Stimulated activated naive B cell treated with anti-CD40 and anti-IgM and Interleukin-4, amounts not matched to agents 10 μg/mL and 1 μg/mL and 100 μg/mL, for 72 hours (primary cell): ENCODE results near the gene TMEM170A.
A peak's percentile ranks its signal among the peaks of the same experiment; 100 is the strongest.
"Not testable (repeated sequence)": the region's sequence is repeated elsewhere in the genome, so short reads cannot be mapped to it uniquely, and the experiment has no call there.

Source experiments
- ATAC-seq, 2 donors: fragments of 150-1000 bp; cut with Tn5 transposase; replicated peaks; 2 replicates each; pipeline ENCODE4 v1.10.0; 2021; ENCODE audit warnings: moderate library complexity in 1 of 2
- DNase-seq: peaks from one replicate; pipeline ENCODE4 v3.0.0; 2021
- H3K27ac Mint-ChIP-seq: one replicate; pipeline ENCODE4 v1.8.0; 2022; ENCODE audit warnings: mild to moderate bottlenecking, mixed read lengths
- H3K27me3 Mint-ChIP-seq, 2 donors: one replicate each; pipeline ENCODE4 v1.8.0; 2022; ENCODE audit warnings: mixed read lengths in 2 of 2
- H3K36me3 Mint-ChIP-seq, 2 donors: one replicate each; pipeline ENCODE4 v1.8.0; 2022; ENCODE audit warnings: mixed read lengths in 2 of 2, mild to moderate bottlenecking in 1 of 2
- H3K4me1 Mint-ChIP-seq, 2 donors: one replicate each; pipeline ENCODE4 v1.8.0; 2022; ENCODE audit warnings: mixed read lengths in 2 of 2, mild to moderate bottlenecking in 1 of 2
- H3K4me3 Mint-ChIP-seq, 2 donors: one replicate each; pipeline ENCODE4 v1.8.0; 2022; ENCODE audit warnings: mild to moderate bottlenecking in 2 of 2, mixed read lengths in 2 of 2, moderate library complexity in 1 of 2
- H3K9me3 Mint-ChIP-seq, 2 donors: one replicate each; pipeline ENCODE4 v1.8.0; 2022; ENCODE audit warnings: mixed read lengths in 2 of 2, mild to moderate bottlenecking in 1 of 2

Gene TMEM170A

DNA sequence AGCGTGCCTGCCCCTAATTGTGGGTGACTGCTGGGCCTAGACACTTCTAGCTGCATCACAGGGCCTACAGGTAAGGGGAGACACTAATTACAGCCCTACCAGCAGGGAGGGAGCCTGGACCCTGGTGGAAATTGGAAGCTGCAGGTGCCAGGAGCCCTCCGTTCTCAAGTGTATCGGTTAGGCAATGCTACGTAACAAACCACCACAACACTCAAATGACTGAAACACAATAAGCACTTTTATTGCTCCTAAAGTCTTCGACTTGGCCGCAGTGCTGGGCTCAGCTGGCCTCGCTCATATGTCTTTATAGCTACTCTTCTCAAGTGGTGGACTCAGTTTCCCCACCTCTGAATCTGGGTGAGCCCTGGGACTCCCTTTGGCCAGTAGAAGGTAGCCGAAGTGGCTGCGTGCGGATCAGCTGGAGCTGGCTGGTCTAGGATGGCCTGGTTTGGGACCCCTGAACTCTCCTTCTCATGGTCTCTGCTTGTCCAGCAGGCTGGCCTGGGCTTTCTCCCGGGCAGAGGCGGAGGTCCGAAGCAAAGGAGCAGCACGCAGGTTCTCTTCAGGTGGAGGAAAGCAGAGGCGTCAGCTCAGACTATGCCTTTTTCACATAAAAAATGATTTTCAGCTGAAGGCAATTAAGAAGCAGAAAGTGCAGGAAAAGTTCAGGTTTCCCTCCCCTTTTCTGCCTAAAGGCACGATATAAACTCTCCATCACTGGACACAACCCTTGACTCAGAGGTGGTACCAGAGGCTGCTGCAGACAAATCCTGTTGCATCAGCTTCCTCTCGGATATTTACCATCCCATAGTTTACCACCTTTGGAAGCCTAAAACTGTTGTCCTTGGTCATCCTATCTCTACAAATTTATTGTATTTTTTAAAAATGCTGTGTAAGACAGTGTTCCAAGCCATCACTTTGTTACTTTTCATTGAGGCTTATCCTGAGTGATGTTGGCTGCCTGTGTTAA is 8.7 kb upstream of the TMEM170A start:
- Mint-ChIP-seq H3K4me1 (peaks cover 5 to 12% of the 10 kb centered on the region in 2 donors), H3K27me3 (peaks cover 0 to 3% of the 10 kb centered on the region in 2 donors), H3K9me3 (no peaks in the 10 kb centered on the region), H3K4me3 (no peak overlapping the region), H3K36me3 (no peaks in the 10 kb centered on the region), H3K27ac (no peak overlapping the region)
- no peak for ATAC-seq
- DNase-seq, result no peak

- DNase-seq (no peak), ATAC-seq (peak; percentile 65 to 78)
- no peak overlapping the region for H3K27ac Mint-ChIP-seq
- H3K9me3 Mint-ChIP-seq, result no peaks in the 10 kb centered on the region
- no peak overlapping the region for H3K4me3 Mint-ChIP-seq
- H3K36me3 Mint-ChIP-seq, result no peaks in the 10 kb centered on the region
- no peaks in the 10 kb centered on the region for H3K27me3 Mint-ChIP-seq
- H3K4me1 Mint-ChIP-seq, result peaks cover 3 to 7% of the 10 kb centered on the region in 2 donors
Observed at GRCh38 chr16:75471723-75472633, 7.5 kb upstream of the TMEM170A start.

DNA sequence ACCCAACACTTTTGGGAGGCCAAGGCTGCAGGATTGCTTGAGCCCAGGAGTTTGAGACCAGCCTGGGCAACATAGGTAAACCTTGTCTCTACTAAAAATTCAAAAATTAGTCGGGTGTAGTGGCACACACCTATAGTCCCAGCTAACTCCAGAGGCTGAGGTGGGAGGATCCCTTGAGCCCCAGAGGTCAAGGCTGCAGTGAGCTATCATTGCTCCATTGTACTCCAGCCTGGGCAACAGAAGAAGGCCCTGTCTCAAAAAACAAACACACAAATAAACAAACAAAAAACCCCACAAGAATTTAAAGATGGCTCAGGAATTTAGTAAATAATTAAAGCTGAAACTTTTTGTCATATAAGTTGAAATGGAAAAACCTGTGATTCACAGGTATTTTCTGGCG is 2.3 kb upstream of the TMEM170A start:
- no peak for ATAC-seq
- no peaks in the 10 kb centered on the region for H3K27me3 Mint-ChIP-seq
- no peak overlapping the region for H3K4me3 Mint-ChIP-seq
- H3K4me1 Mint-ChIP-seq, result peaks cover 13 to 25% of the 10 kb centered on the region in 2 donors
- no peaks in the 10 kb centered on the region for H3K9me3 Mint-ChIP-seq
- DNase-seq, result no peak
- peaks cover 0 to 2% of the 10 kb centered on the region in 2 donors for H3K36me3 Mint-ChIP-seq
- H3K27ac Mint-ChIP-seq, result no peak overlapping the region

DNA sequence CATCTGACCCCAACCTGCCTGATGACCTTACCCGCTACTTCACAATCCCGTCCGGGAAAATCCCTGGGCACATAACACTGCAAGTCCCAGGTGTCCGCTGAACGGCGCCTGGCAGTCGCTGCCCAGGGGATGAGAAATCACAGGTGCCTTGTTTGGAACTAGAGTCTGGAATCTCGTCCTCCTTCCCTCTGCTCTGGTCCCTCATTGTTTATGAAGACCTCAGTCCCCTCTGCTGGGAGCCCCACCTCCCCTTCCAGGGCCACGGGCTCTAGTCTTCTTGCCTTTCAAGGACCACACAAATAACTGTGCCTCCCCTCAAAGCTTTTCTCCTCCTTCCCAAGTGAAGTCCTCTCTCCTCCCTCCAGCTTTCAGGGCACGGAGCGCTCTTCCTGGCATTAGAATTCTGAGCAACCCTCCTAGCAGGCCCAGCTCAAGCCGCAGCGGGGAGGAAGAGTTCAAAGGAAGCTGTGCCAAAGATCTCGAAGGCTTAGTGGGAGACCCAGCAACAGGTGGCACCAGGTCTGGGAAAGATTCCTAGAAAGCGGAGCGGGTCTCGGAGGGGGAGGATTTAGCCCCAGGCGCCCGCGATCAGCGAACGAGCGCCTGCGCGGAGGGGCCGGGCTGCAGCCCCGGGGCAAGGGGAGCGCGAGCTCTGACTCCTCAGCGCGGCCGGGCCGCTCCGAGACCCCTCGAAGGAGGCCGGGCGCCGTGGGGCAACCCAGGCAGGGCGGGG is 934 bp downstream of the TMEM170A start:
- ATAC-seq, result peak; percentile 19 to 26

GRCh38 chr16:75462806-75463205 is 1.7 kb downstream of the TMEM170A start:
- Mint-ChIP-seq H3K27ac (peak overlapping the region; percentile 32), H3K27me3 (no peaks in the 10 kb centered on the region), H3K4me1 (peaks cover 22 to 49% of the 10 kb centered on the region in 2 donors), H3K36me3 (peaks cover 10 to 15% of the 10 kb centered on the region in 2 donors), H3K4me3 (peak overlapping the region; percentile 87 to 91), H3K9me3 (no peaks in the 10 kb centered on the region)
- DNase-seq, result no peak
- no peak for ATAC-seq

More for the DNA sequence above, 934 bp downstream of the TMEM170A start:
- H3K9me3 Mint-ChIP-seq, DNase-seq, H3K27me3 Mint-ChIP-seq: not testable (repeated sequence)
- peaks cover 10 to 11% of the 10 kb centered on the region in 2 donors for H3K36me3 Mint-ChIP-seq
- peaks cover 21 to 43% of the 10 kb centered on the region in 2 donors for H3K4me1 Mint-ChIP-seq
- H3K4me3 Mint-ChIP-seq, result peak overlapping the region; percentile 87 to 91
- H3K27ac Mint-ChIP-seq, result peak overlapping the region; percentile 73

- no peak overlapping the region for H3K27ac Mint-ChIP-seq
- H3K9me3 Mint-ChIP-seq, result no peaks in the 10 kb centered on the region
- no peak overlapping the region for H3K4me3 Mint-ChIP-seq
- DNase-seq, result no peak
- no peaks in the 10 kb centered on the region for H3K27me3 Mint-ChIP-seq
- ATAC-seq, result no peak
- H3K4me1 Mint-ChIP-seq, result peaks cover 28 to 59% of the 10 kb centered on the region in 2 donors
- peaks cover 12 to 15% of the 10 kb centered on the region in 2 donors for H3K36me3 Mint-ChIP-seq
Observed at GRCh38 chr16:75461575-75461974, 2.9 kb downstream of the TMEM170A start.

DNA sequence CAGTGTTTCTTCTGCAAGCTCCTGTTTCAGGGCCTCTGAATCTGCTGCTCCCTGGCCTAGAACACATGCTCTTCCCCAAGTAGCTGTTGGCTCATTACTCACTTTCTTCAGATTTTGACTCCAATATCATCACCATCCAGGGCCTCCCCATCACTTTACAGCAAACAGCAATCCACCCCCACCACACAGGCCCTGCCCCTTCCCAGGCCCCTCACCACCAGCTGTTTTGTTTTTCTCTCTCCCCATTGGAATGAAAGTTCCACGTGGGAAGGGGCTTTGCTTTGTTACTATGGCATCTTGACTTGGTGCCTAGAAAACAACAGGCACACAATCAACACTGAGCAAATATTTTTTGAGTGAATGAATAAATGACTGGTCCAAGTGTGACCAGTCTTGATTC is 4.0 kb downstream of the TMEM170A start:
- DNase-seq, result no peak
- ATAC-seq, result no peak
- no peaks in the 10 kb centered on the region for H3K9me3 Mint-ChIP-seq
- H3K4me3 Mint-ChIP-seq, result no peak overlapping the region
- peaks cover 30 to 62% of the 10 kb centered on the region in 2 donors for H3K4me1 Mint-ChIP-seq
- H3K27me3 Mint-ChIP-seq, result no peaks in the 10 kb centered on the region
- H3K27ac Mint-ChIP-seq, result no peak overlapping the region
- H3K36me3 Mint-ChIP-seq, result peaks cover 12 to 15% of the 10 kb centered on the region in 2 donors

DNA sequence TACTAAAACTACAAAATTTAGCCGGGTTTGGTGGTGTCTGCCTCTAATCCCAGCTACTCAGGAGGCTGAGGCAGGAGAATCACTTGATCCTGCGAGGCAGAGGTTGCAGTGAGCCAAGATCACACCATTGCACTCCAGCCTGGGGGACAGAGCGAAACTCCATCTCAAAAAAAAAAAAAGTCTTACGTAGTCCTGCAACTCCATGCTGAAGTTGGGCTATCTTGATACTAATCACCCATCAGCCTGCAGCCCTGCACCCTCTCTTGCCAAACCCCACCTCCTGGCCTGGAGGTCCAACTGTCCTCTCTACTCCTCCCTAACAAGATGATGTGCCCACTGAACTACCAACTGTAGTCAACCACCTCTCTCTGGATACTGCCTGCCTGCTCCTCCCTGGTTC is 4.8 kb downstream of the TMEM170A start:
- H3K4me3 Mint-ChIP-seq, result no peak overlapping the region
- no peaks in the 10 kb centered on the region for H3K27me3 Mint-ChIP-seq
- ATAC-seq (no peak), DNase-seq (no peak)
- no peak overlapping the region for H3K27ac Mint-ChIP-seq
- H3K36me3 Mint-ChIP-seq, result peaks cover 12 to 15% of the 10 kb centered on the region in 2 donors
- no peaks in the 10 kb centered on the region for H3K9me3 Mint-ChIP-seq
- H3K4me1 Mint-ChIP-seq, result peaks cover 27 to 67% of the 10 kb centered on the region in 2 donors

GRCh38 chr16:75458439-75458838 is 6.0 kb downstream of the TMEM170A start:
- Mint-ChIP-seq H3K36me3 (peaks cover 12 to 15% of the 10 kb centered on the region in 2 donors), H3K27me3 (no peaks in the 10 kb centered on the region), H3K9me3 (no peaks in the 10 kb centered on the region), H3K4me1 (peaks cover 31 to 74% of the 10 kb centered on the region in 2 donors), H3K27ac (no peak overlapping the region), H3K4me3 (no peak overlapping the region)
- ATAC-seq (no peak), DNase-seq (no peak)

- no peaks in the 10 kb centered on the region for H3K9me3 Mint-ChIP-seq
- ATAC-seq, result no peak
- no peak overlapping the region for H3K4me3 Mint-ChIP-seq
- H3K27ac Mint-ChIP-seq, result no peak overlapping the region
- H3K36me3 Mint-ChIP-seq, result peaks cover 12 to 15% of the 10 kb centered on the region in 2 donors
- no peaks in the 10 kb centered on the region for H3K27me3 Mint-ChIP-seq
- H3K4me1 Mint-ChIP-seq, result peaks cover 30 to 74% of the 10 kb centered on the region in 2 donors
- DNase-seq, result no peak
Observed at GRCh38 chr16:75458029-75458428, 6.5 kb downstream of the TMEM170A start.

- Mint-ChIP-seq H3K9me3 (no peaks in the 10 kb centered on the region), H3K4me3 (no peak overlapping the region), H3K27ac (no peak overlapping the region), H3K36me3 (peaks cover 17 to 18% of the 10 kb centered on the region in 2 donors), H3K4me1 (peaks cover 29 to 72% of the 10 kb centered on the region in 2 donors), H3K27me3 (no peaks in the 10 kb centered on the region)
- ATAC-seq (no peak), DNase-seq (no peak)
Observed at GRCh38 chr16:75457485-75458021, 6.9 kb downstream of the TMEM170A start.

- Mint-ChIP-seq H3K9me3 (no peaks in the 10 kb centered on the region), H3K4me3 (no peak overlapping the region), H3K27ac (no peak overlapping the region), H3K4me1 (peaks cover 29 to 66% of the 10 kb centered on the region in 2 donors), H3K36me3 (peaks cover 19 to 20% of the 10 kb centered on the region in 2 donors), H3K27me3 (no peaks in the 10 kb centered on the region)
- no peak for ATAC-seq
- no peak for DNase-seq
Observed at GRCh38 chr16:75456971-75457370, 7.5 kb downstream of the TMEM170A start.

DNA sequence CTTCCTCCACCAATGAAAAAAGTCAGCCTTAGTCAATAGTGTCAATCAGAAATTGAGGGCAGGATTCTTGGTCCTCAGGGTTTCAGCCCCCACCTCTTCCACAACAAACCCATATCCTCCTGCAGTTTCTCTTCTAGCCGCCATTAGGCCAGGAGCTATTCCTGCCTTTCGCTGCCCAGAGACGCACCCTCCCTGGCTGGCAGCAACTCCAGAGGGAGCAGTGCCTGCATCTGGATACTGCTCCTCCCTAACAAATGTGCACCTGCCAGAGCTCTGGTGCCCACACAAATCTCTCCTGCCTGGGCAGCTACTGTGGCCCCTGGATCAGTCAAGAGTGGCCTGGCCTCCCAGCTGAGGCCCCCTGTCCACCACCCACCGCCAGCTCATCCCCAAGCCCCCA is 8.0 kb downstream of the TMEM170A start:
- not testable (repeated sequence) for ATAC-seq, H3K4me3 Mint-ChIP-seq, H3K27me3 Mint-ChIP-seq, DNase-seq, H3K27ac Mint-ChIP-seq, H3K9me3 Mint-ChIP-seq
- H3K4me1 Mint-ChIP-seq, result peaks cover 28 to 63% of the 10 kb centered on the region in 2 donors
- H3K36me3 Mint-ChIP-seq, result peaks cover 17 to 23% of the 10 kb centered on the region in 2 donors
